ENCODE data around the gene SLC16A4.

DNA sequence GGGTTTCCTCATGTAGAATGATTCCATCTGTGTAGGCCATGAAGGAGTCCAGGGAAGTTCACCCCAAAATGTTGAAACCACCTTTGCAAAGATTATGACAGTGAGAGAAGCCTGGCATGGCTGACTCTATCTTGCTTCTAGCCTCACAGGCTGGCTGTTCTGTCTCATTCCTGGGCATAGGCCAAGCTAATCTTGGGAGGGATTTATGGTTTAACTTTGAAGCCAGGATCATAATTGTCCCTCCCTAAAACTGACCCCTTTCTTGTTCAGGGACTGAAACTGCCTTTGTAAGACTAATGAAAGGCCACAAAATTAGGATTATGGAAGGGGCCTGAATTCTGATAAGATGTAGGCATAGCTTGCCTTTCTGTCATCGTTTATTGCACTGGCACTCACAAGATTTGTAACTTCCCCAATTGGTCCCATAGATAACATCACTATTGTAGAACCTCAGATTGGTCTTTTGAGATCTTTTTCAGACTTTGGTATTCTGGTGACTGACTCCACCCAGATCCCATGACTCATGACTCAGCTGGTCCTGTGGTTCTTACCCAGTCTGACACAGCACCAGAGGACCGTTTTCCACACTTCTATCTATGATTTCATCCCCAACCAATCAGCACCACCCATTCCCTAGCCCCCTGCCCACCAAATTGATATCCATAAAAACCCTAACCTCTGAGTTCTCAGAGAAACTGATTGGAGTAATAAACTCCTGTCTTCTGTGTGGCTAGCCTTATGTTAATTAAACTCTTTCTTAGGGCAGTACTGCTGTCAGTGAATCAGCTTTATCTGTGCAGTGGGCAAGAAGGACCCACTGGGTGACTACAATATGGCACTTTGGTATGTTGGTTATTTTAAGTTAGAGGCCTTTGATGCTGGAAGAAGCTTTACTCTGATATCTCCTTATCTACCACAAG is 30.3 kb upstream of the SLC16A4 start:
- TF ChIP-seq POLR2A (IDR thresholded peaks at IDR 0.05): no peak
- TF ChIP-seq CTCF (IDR thresholded peaks at IDR 0.05 in 4 of 5, conservative IDR thresholded peaks at IDR 0.05 in 1 of 5): no peak

All from gastrocnemius medialis (tissue), 4 donors.